GM12874 (cell line): ENCODE results near the gene PTCD2.

ENCODE experiments used
- TF ChIP-seq, protein P1 (sequence below): IDR thresholded peaks from 2 replicates; pipeline ENCODE4 v1.5.1; 2011; ENCODE audit warnings: low read depth, mild to moderate bottlenecking, control low read depth, low read length, moderate library complexity; ENCODE audit not compliant: insufficient read depth

The PTCD2 gene

GRCh38 chr5:72386639-72387038 is 66.5 kb downstream of the PTCD2 start:
- TF ChIP-seq, protein P1, sequence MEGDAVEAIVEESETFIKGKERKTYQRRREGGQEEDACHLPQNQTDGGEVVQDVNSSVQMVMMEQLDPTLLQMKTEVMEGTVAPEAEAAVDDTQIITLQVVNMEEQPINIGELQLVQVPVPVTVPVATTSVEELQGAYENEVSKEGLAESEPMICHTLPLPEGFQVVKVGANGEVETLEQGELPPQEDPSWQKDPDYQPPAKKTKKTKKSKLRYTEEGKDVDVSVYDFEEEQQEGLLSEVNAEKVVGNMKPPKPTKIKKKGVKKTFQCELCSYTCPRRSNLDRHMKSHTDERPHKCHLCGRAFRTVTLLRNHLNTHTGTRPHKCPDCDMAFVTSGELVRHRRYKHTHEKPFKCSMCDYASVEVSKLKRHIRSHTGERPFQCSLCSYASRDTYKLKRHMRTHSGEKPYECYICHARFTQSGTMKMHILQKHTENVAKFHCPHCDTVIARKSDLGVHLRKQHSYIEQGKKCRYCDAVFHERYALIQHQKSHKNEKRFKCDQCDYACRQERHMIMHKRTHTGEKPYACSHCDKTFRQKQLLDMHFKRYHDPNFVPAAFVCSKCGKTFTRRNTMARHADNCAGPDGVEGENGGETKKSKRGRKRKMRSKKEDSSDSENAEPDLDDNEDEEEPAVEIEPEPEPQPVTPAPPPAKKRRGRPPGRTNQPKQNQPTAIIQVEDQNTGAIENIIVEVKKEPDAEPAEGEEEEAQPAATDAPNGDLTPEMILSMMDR: no peak

DNA sequence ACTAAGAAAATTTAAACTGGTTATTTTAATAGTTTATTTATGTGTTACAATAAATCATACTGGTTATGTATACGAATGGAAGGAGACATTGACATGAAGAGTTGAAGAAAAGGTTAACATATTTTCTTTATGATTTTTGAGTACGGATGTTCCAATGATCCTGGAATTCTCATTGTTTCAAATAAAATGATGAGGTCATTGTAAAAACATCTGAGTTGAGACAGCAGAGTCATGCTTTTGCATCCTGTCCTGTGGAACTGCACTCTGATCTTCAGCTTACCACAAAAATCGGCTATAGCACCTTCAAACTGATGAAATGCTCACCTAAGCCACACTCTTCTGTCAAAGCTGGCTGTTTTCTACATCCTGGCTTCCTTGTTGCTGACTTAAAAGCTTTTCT is 67.8 kb downstream of the PTCD2 start:
- TF ChIP-seq, protein P1: no peak

DNA sequence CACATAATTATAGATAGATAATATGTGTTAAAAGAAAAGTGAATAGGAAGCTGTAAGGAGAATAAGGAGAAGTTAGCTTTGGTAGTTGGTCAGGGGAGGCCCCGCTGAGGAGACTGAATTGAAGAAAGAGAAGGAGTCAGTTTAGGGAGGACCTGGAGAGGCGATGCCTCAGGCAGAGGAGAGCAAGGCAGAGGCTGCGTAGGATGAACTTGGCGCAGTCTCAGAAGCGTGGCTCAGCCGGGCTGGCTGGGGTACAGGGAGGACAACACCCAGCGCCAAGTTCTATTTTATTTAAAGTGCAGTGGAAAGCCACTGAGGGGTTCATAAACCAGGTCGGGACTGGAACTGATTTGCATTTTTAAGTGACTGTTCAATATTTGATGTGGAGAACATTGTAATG is 68.5 kb downstream of the PTCD2 start:
- TF ChIP-seq, protein P1: no peak

GRCh38 chr5:72390836-72391235 is 70.7 kb downstream of the PTCD2 start:
- TF ChIP-seq, protein P1: no peak

- TF ChIP-seq, protein P1: no peak
Measured at GRCh38 chr5:72392326-72392733, 72.2 kb downstream of the PTCD2 start.

DNA sequence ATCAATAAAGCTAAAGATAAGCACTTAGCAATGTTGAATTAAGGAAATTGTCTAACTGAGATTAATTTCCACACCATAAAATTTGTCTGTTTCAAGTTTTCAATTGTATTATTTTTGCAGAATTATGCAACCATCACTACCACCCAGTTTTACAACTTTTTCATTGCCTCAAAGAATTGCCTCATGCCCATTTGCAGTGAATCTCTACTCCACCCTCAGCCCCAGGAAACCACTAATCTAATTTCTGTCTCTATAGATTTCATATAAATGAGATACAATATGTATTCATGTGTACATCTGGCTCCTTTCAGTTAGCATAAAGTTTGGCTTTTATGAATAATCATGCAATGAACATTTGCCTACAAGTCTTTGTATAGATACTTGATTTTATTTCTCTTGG is 72.9 kb downstream of the PTCD2 start:
- TF ChIP-seq, protein P1: no peak

GRCh38 chr5:72394688-72395087 is 74.5 kb downstream of the PTCD2 start:
- TF ChIP-seq, protein P1: peak; percentile 67

DNA sequence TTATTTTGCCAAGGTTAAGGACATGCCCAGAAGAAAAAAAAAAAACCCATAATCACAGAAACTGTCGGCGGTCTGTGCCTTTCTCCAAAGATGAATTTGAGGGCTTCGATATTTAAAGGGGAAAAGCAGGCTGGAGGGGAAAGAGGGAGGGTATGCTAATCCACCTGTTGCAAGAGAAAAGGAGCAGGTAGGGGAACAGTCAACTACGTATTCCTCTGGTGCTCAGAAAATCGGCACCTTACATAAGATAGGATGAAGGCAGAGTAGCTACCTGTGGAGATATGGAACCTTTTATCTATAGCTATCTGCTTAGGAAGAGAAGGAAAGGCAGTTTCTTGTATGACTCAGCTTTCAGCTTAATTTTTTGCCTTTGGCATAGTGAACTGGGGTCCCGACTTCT is 77.7 kb downstream of the PTCD2 start:
- TF ChIP-seq, protein P1: no peak
